Neural cell (in vitro differentiated cells): ENCODE data around the gene ME1. TPM values are rescaled to one million over a fixed set of nuclear protein-coding genes. Genes with fewer than 3 reads are reported as not detected.

Experiments used
- H2AFZ ChIP-seq: fragments of 200-600, 300-800 bp; sonication (generic), shearing (Covaris generic); 2 replicates; pipeline ENCODE4 v1.6.0; 2014; ENCODE audit warnings: low read depth, mild to moderate bottlenecking, antibody characterized with exemption, low read length, moderate library complexity
- H3F3A ChIP-seq: fragments of 200-600 bp; shearing (Covaris generic); 2 replicates; pipeline ENCODE4 v1.6.1; 2016; ENCODE audit warnings: mild to moderate bottlenecking, moderate library complexity, mixed read lengths, antibody characterized with exemption, low read length; ENCODE audit not compliant: insufficient read depth, poor library complexity, severe bottlenecking
- H3K27ac ChIP-seq: fragments of 200-600, 300-800 bp; sonication (generic), shearing (Covaris generic); 2 replicates; pipeline ENCODE4 v1.5.1; 2014; ENCODE audit warnings: mild to moderate bottlenecking, low read length, moderate library complexity
- H3K27me3 ChIP-seq: fragments of 300-800, 200-600 bp; sonication (generic), shearing (Covaris generic); 2 replicates; pipeline ENCODE4 v1.6.0; 2014; ENCODE audit warnings: mild to moderate bottlenecking, low read depth, low read length, moderate library complexity; ENCODE audit not compliant: insufficient read depth
- H3K36me3 ChIP-seq: fragments of 300-800, 200-600 bp; sonication (generic), shearing (Covaris generic); 2 replicates; pipeline ENCODE4 v1.5.1; 2014; ENCODE audit warnings: mild to moderate bottlenecking, antibody characterized with exemption, low read length, moderate library complexity; ENCODE audit not compliant: insufficient read depth
- H3K4me2 ChIP-seq: fragments of 300-800, 200-600 bp; sonication (generic), shearing (Covaris generic); 2 replicates; pipeline ENCODE4 v1.6.0; 2014; ENCODE audit warnings: mild to moderate bottlenecking, low read length
- H3K4me3 ChIP-seq: fragments of 300-800, 200-600 bp; sonication (generic), shearing (Covaris generic); 2 replicates; pipeline ENCODE4 v1.5.1; 2014; ENCODE audit warnings: mild to moderate bottlenecking, low read length, moderate library complexity
- H3K79me2 ChIP-seq: fragments of 200-600 bp; shearing (Covaris generic); replicated peaks from 2 replicates; pipeline ENCODE4 v1.6.0; 2014; ENCODE audit warnings: mild to moderate bottlenecking, low read length, moderate library complexity; ENCODE audit not compliant: insufficient read depth
- H3K9ac ChIP-seq: fragments of 300-800, 200-600 bp; sonication (generic), shearing (Covaris generic); 2 replicates; pipeline ENCODE4 v1.6.1; 2016; ENCODE audit warnings: mild to moderate bottlenecking, low read length, mixed read lengths
- H3K9me2 ChIP-seq: fragments of 200-600 bp; shearing (Covaris generic); 2 replicates; pipeline ENCODE4 v1.6.1; 2016; ENCODE audit warnings: mild to moderate bottlenecking, low read length, mixed read lengths; ENCODE audit not compliant: insufficient read depth
- H3K9me3 ChIP-seq: fragments of 200-600, 300-800 bp; sonication (generic), shearing (Covaris generic); 2 replicates; pipeline ENCODE4 v1.6.1; 2016; ENCODE audit warnings: mild to moderate bottlenecking, mixed run types, low read length, moderate library complexity, mixed read lengths
- H4K20me1 ChIP-seq: fragments of 200-600 bp; shearing (Covaris generic); 2 replicates; pipeline ENCODE4 v1.6.1; 2016; ENCODE audit warnings: mild to moderate bottlenecking, mixed run types; ENCODE audit not compliant: insufficient read depth
- EP300 ChIP-seq: fragments of 450-650 bp; conservative IDR thresholded peaks from 2 replicates; pipeline ENCODE4 v1.6.1; 2014; ENCODE audit warnings: antibody characterized with exemption, mild to moderate bottlenecking, moderate library complexity; ENCODE audit not compliant: poor library complexity, severe bottlenecking
- EZH2 ChIP-seq: fragments of 200-600, 300-800 bp; shearing (Covaris generic), sonication (generic); IDR thresholded peaks from 2 replicates; pipeline ENCODE4 v1.6.1; 2014; ENCODE audit warnings: antibody characterized with exemption, low read length, borderline replicate concordance, mild to moderate bottlenecking; ENCODE audit not compliant: insufficient read depth, poor library complexity, severe bottlenecking
- MXI1 ChIP-seq: fragments of 450-650 bp; conservative IDR thresholded peaks from 2 replicates; pipeline ENCODE4 v1.6.1; 2014; ENCODE audit warnings: antibody characterized with exemption, mild to moderate bottlenecking; ENCODE audit not compliant: poor library complexity, severe bottlenecking
- POLR2AphosphoS5 ChIP-seq: IDR thresholded peaks from 2 replicates; pipeline ENCODE4 v1.6.1; 2012
- RAD21 ChIP-seq: fragments of 450-650 bp; conservative IDR thresholded peaks from 2 replicates; pipeline ENCODE4 v1.6.1; 2014; ENCODE audit warnings: antibody characterized with exemption, mild to moderate bottlenecking, moderate library complexity
- SMC3 ChIP-seq: fragments of 450-650 bp; conservative IDR thresholded peaks from 2 replicates; pipeline ENCODE4 v1.6.1; 2014; ENCODE audit warnings: antibody characterized with exemption, mild to moderate bottlenecking, moderate library complexity; ENCODE audit not compliant: poor library complexity
- TAF1 ChIP-seq: IDR thresholded peaks from 2 replicates; pipeline ENCODE4 v1.6.1; 2012; ENCODE audit warnings: low read depth
- polyA plus RNA-seq: library from polyadenylated mRNA; depleted of rRNA; stranded (reverse); fragments of >200 nt; gene quantifications from 2 replicates; pipeline ENCODE4 v1.2.3, GENCODE V29; 2014
- TF ChIP-seq, protein P1 (sequence below): fragments of 450-650 bp; IDR thresholded peaks from 2 replicates; pipeline ENCODE4 v1.5.1; 2014; ENCODE audit warnings: antibody characterized with exemption, mild to moderate bottlenecking, moderate library complexity; ENCODE audit not compliant: poor library complexity, severe bottlenecking
- TF ChIP-seq, protein P2 (sequence below): IDR thresholded peaks from 2 replicates; pipeline ENCODE4 v1.6.1; 2012; ENCODE audit warnings: borderline replicate concordance

The ME1 gene
- polyA plus RNA-seq, 1 donor from 2014 or later, result 0.09 TPM

DNA sequence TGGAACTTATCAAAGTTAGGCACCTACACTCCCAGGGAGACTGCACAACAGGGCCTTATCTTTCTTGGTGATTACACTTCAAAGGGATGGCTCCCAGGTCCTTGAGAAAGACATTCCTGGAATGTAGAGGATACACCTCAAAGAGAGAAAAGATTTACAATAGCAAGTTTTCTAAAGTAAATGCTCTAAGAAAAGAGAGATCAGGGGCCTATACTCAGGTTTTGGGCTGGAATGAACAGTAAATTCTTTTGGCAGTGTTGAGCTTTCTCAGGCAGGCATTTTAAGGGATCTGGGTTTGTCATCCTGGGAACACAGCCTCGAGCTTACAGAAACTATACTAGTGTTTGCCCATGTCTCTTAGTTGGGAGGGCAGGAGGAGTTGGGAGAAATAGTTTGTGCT, 31.7 kb upstream of the ME1 start:
- H4K20me1 ChIP-seq, result no peaks in the 10 kb centered on the region
- H3K9me3 ChIP-seq, result no peaks in the 10 kb centered on the region
- no peaks in the 10 kb centered on the region for H3K9me2 ChIP-seq
- H3K4me2 ChIP-seq, result no peak overlapping the region
- H3K27me3 ChIP-seq, result no peaks in the 10 kb centered on the region
- no peaks in the 10 kb centered on the region for H3K79me2 ChIP-seq
- H3K9ac ChIP-seq, result no peak overlapping the region
- no peaks in the 10 kb centered on the region for H3F3A ChIP-seq
- no peak overlapping the region for H3K27ac ChIP-seq
- H3K4me3 ChIP-seq, result no peak overlapping the region
- TF ChIP-seq EZH2, result no peak
- TF ChIP-seq MXI1, result no peak
- TF ChIP-seq, protein P1, sequence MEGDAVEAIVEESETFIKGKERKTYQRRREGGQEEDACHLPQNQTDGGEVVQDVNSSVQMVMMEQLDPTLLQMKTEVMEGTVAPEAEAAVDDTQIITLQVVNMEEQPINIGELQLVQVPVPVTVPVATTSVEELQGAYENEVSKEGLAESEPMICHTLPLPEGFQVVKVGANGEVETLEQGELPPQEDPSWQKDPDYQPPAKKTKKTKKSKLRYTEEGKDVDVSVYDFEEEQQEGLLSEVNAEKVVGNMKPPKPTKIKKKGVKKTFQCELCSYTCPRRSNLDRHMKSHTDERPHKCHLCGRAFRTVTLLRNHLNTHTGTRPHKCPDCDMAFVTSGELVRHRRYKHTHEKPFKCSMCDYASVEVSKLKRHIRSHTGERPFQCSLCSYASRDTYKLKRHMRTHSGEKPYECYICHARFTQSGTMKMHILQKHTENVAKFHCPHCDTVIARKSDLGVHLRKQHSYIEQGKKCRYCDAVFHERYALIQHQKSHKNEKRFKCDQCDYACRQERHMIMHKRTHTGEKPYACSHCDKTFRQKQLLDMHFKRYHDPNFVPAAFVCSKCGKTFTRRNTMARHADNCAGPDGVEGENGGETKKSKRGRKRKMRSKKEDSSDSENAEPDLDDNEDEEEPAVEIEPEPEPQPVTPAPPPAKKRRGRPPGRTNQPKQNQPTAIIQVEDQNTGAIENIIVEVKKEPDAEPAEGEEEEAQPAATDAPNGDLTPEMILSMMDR, result no peak
- TF ChIP-seq RAD21, result no peak
- TF ChIP-seq, protein P2, sequence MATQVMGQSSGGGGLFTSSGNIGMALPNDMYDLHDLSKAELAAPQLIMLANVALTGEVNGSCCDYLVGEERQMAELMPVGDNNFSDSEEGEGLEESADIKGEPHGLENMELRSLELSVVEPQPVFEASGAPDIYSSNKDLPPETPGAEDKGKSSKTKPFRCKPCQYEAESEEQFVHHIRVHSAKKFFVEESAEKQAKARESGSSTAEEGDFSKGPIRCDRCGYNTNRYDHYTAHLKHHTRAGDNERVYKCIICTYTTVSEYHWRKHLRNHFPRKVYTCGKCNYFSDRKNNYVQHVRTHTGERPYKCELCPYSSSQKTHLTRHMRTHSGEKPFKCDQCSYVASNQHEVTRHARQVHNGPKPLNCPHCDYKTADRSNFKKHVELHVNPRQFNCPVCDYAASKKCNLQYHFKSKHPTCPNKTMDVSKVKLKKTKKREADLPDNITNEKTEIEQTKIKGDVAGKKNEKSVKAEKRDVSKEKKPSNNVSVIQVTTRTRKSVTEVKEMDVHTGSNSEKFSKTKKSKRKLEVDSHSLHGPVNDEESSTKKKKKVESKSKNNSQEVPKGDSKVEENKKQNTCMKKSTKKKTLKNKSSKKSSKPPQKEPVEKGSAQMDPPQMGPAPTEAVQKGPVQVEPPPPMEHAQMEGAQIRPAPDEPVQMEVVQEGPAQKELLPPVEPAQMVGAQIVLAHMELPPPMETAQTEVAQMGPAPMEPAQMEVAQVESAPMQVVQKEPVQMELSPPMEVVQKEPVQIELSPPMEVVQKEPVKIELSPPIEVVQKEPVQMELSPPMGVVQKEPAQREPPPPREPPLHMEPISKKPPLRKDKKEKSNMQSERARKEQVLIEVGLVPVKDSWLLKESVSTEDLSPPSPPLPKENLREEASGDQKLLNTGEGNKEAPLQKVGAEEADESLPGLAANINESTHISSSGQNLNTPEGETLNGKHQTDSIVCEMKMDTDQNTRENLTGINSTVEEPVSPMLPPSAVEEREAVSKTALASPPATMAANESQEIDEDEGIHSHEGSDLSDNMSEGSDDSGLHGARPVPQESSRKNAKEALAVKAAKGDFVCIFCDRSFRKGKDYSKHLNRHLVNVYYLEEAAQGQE, result no peak
- H2AFZ ChIP-seq, result no peak overlapping the region
- no peaks in the 10 kb centered on the region for H3K36me3 ChIP-seq

DNA sequence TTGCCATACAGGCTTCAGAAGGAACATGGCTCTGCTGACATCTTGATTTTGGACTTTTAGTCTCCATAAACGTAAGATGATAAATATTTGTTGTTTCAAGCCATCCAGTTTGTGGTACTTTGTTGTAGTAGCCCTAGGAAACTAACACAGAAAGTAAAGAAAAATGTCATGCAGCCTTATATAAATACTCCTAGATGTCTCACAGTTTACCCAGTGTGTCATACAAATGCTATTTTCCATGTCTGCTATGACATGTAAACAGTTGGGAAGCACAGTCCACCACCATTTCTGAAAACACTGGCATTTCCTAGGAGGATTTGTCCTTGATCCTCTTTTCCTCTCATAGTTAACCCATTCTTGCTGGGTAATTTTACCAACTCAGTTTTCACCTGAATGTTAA, 30.6 kb upstream of the ME1 start:
- Histone ChIP-seq H3K4me2 (no peak overlapping the region), H3K4me3 (no peak overlapping the region), H3K36me3 (no peaks in the 10 kb centered on the region), H3K9me3 (no peaks in the 10 kb centered on the region), H4K20me1 (no peaks in the 10 kb centered on the region), H3K27me3 (no peaks in the 10 kb centered on the region), H3K9me2 (no peaks in the 10 kb centered on the region), H3K27ac (no peak overlapping the region), H3K79me2 (no peaks in the 10 kb centered on the region), H3K9ac (no peak overlapping the region), H2AFZ (no peak overlapping the region), H3F3A (no peaks in the 10 kb centered on the region)
- TF ChIP-seq SMC3 (no peak), RAD21 (no peak), EP300 (no peak), TAF1 (no peak), POLR2AphosphoS5 (no peak)
- TF ChIP-seq, protein P2, result no peak
- TF ChIP-seq, protein P1, result no peak
